H1 (cell line): ENCODE results near the gene VEPH1. TPM values are rescaled to one million over a fixed set of nuclear protein-coding genes. Genes with fewer than 3 reads are reported as not detected.

Source experiments
- CTCF ChIA-PET: fragments of 300-600 bp; sonication (Branson Sonifier 250); formaldehyde crosslinking; loops from one replicate; lab custom pipeline; 2021; ENCODE audit not compliant: partially characterized antibody; lab: Charles Lee
- POLR2A ChIA-PET: fragments of 300-600 bp; sonication (Branson Sonifier 250); formaldehyde crosslinking; loops from one replicate; lab custom pipeline; 2021; ENCODE audit warnings: inconsistent platforms; ENCODE audit not compliant: partially characterized antibody; lab: Charles Lee
- DNase-seq, 2 experiments: peaks; one replicate each; pipeline versions ENCODE4 v3.0.0 to v3.0.0-alpha.2; 2010 to 2022; ENCODE audit warnings: low spot score in 2 of 2, low read depth in 1 of 2, mixed read lengths in 1 of 2
- FAIRE-seq: peaks from 2 replicates; lab custom pipeline; 2011; peaks lifted over from hg19 to GRCh38; lab: Jason Lieb, UNC
- H2AFZ ChIP-seq: 2 replicates; pipeline ENCODE4 v1.8.1; 2012; ENCODE audit warnings: low read length, inconsistent platforms
- H2AK5ac ChIP-seq: 2 replicates; pipeline ENCODE4 v1.6.1; 2013; ENCODE audit warnings: low read depth, low read length
- H2BK120ac ChIP-seq: replicated peaks from 2 replicates; pipeline ENCODE3; 2013; ENCODE audit warnings: low read depth, low read length, inconsistent platforms
- H2BK12ac ChIP-seq: 2 replicates; pipeline ENCODE4 v1.6.1; 2013; ENCODE audit warnings: low read depth, low read length
- H2BK15ac ChIP-seq: 2 replicates; pipeline ENCODE4 v1.6.1; 2013; ENCODE audit warnings: low read length
- H2BK20ac ChIP-seq: 2 replicates; pipeline ENCODE4 v1.6.1; 2013; ENCODE audit warnings: low read length
- H2BK5ac ChIP-seq: 2 replicates; pipeline ENCODE4 v1.6.1; 2013; ENCODE audit warnings: low read depth, low read length
- H3K14ac ChIP-seq: 2 replicates; pipeline ENCODE4 v1.6.1; 2013; ENCODE audit warnings: inconsistent platforms; ENCODE audit not compliant: insufficient read length
- H3K18ac ChIP-seq: 2 replicates; pipeline ENCODE4 v1.6.1; 2013; ENCODE audit warnings: low read length; ENCODE audit errors: extremely low read depth
- H3K23ac ChIP-seq: 2 replicates; pipeline ENCODE4 v1.6.1; 2013; ENCODE audit warnings: inconsistent platforms; ENCODE audit not compliant: insufficient read length
- H3K23me2 ChIP-seq: 2 replicates; pipeline ENCODE4 v1.6.1; 2013; ENCODE audit warnings: low read depth, low read length
- H3K27ac ChIP-seq: 2 replicates; pipeline ENCODE4 v1.6.1; 2011; ENCODE audit warnings: low read depth, low read length, inconsistent platforms
- H3K27me3 ChIP-seq, 4 experiments: replicated peaks in 1 of 4; 1 replicate in 1 of 4; 2 replicates in 3 of 4; pipeline versions ENCODE4 v1.6.1 to v1.8.1; 2011 to 2013; ENCODE audit warnings: low read length in 3 of 4, mild to moderate bottlenecking in 3 of 4, inconsistent platforms in 2 of 4, mixed read lengths in 2 of 4, moderate library complexity in 1 of 4; ENCODE audit not compliant: control insufficient read depth in 3 of 4, insufficient read depth in 3 of 4; ENCODE audit errors: extremely low read depth in 1 of 4
- H3K36me3 ChIP-seq, 4 experiments: 2 replicates each; pipeline versions ENCODE4 v1.6.1 to v1.8.1; 2011 to 2013; ENCODE audit warnings: mild to moderate bottlenecking in 4 of 4, low read length in 3 of 4, moderate library complexity in 2 of 4, control low read depth in 1 of 4, inconsistent platforms in 1 of 4; ENCODE audit not compliant: insufficient read depth in 4 of 4, control insufficient read depth in 2 of 4
- H3K4ac ChIP-seq: replicated peaks from 2 replicates; pipeline ENCODE3; 2013; ENCODE audit warnings: low read length, low read depth, mixed read lengths, inconsistent platforms; ENCODE audit not compliant: insufficient read length
- H3K4me1 ChIP-seq, 4 experiments: replicated peaks in 1 of 4; 1 replicate in 1 of 4; 2 replicates in 3 of 4; pipeline versions ENCODE4 v1.6.1 to v1.8.1; 2011 to 2013; ENCODE audit warnings: low read length in 3 of 4, inconsistent platforms in 2 of 4, mixed read lengths in 1 of 4; ENCODE audit not compliant: insufficient read depth in 4 of 4, control insufficient read depth in 3 of 4
- H3K4me2 ChIP-seq, 2 experiments: 2 replicates each; pipeline versions ENCODE4 v1.6.1 to v1.8.1; 2011 to 2013; ENCODE audit warnings: low read depth in 2 of 2, low read length in 2 of 2, control low read depth in 1 of 2, inconsistent platforms in 1 of 2, mild to moderate bottlenecking in 1 of 2; ENCODE audit not compliant: insufficient read depth in 1 of 2
- H3K4me3 ChIP-seq, 4 experiments: fragments of 200-600, 300-600 bp in 1 of 4; sonication (generic), shearing (Covaris generic), sonication (Bioruptor Twin) in 1 of 4; 2 replicates each; pipeline versions ENCODE4 v1.5.1 to v1.8.1; 2011 to 2016; ENCODE audit warnings: low read length in 4 of 4, low read depth in 3 of 4, control low read depth in 2 of 4, inconsistent platforms in 2 of 4, mild to moderate bottlenecking in 2 of 4, mixed read lengths in 1 of 4, moderate library complexity in 1 of 4; ENCODE audit not compliant: insufficient read depth in 2 of 4; ENCODE audit errors: extremely low read depth in 1 of 4
- H3K56ac ChIP-seq: replicated peaks from 2 replicates; pipeline ENCODE3; 2013; ENCODE audit warnings: low read depth, mild to moderate bottlenecking, mixed read lengths, low read length, inconsistent platforms; ENCODE audit not compliant: insufficient read length
- H3K79me1 ChIP-seq: 2 replicates; pipeline ENCODE4 v1.6.1; 2013; ENCODE audit warnings: low read depth, low read length, control low read depth
- H3K79me2 ChIP-seq, 2 experiments: 2 replicates each; pipeline versions ENCODE4 v1.6.1 to v1.8.1; 2012 to 2013; ENCODE audit warnings: low read length in 2 of 2, mild to moderate bottlenecking in 2 of 2, inconsistent platforms in 1 of 2; ENCODE audit not compliant: insufficient read depth in 2 of 2, control insufficient read depth in 1 of 2
- H3K9ac ChIP-seq, 4 experiments: replicated peaks in 1 of 4; 1 replicate in 1 of 4; 2 replicates in 3 of 4; pipeline versions ENCODE4 v1.6.1 to v1.8.1; 2011 to 2013; ENCODE audit warnings: low read depth in 3 of 4, low read length in 3 of 4, control low read depth in 2 of 4, mild to moderate bottlenecking in 2 of 4, moderate library complexity in 2 of 4, inconsistent platforms in 1 of 4; ENCODE audit errors: extremely low read depth in 1 of 4
- H3K9me3 ChIP-seq, 2 experiments: 2 replicates each; pipeline versions ENCODE4 v1.6.1 to v1.8.1; 2012 to 2013; ENCODE audit warnings: mild to moderate bottlenecking in 2 of 2, moderate library complexity in 2 of 2, control low read depth in 1 of 2, inconsistent platforms in 1 of 2, low read depth in 1 of 2, low read length in 1 of 2, mixed read lengths in 1 of 2; ENCODE audit not compliant: insufficient read depth in 2 of 2
- H4K20me1 ChIP-seq, 2 experiments: replicated peaks in 1 of 2; 2 replicates each; pipeline versions ENCODE3 to v1.8.1; 2011 to 2013; ENCODE audit warnings: inconsistent platforms in 2 of 2, low read length in 2 of 2, mild to moderate bottlenecking in 1 of 2; ENCODE audit not compliant: insufficient read depth in 2 of 2, control insufficient read depth in 1 of 2
- H4K5ac ChIP-seq: 2 replicates; pipeline ENCODE4 v1.6.1; 2013; ENCODE audit warnings: low read length, low read depth, mixed read lengths, inconsistent platforms; ENCODE audit not compliant: insufficient read length
- H4K8ac ChIP-seq: 2 replicates; pipeline ENCODE4 v1.8.0; 2013; ENCODE audit warnings: mild to moderate bottlenecking, moderate library complexity, low read length, inconsistent platforms; ENCODE audit not compliant: insufficient read depth; ENCODE audit errors: extremely low read depth
- H4K91ac ChIP-seq: replicated peaks from 2 replicates; pipeline ENCODE3; 2013; ENCODE audit warnings: low read length, mixed read lengths, inconsistent platforms; ENCODE audit not compliant: insufficient read length
- ASH2L ChIP-seq: fragments of 200-600, 300-600 bp; sonication (generic); IDR thresholded peaks from one replicate; pipeline ENCODE4 v1.7.1; 2017; ENCODE audit warnings: low read length
- CBX8 ChIP-seq: fragments of 300-800, 300-1000 bp; sonication (generic); IDR thresholded peaks from 2 replicates; pipeline ENCODE4 v1.7.1; 2016; ENCODE audit warnings: low read depth, low read length, borderline replicate concordance
- CTCF ChIP-seq, 3 experiments: IDR thresholded peaks; 1 replicate in 2 of 3; 2 replicates in 1 of 3; pipeline versions ENCODE4 v1.5.1 to v1.6.1; 2011; ENCODE audit warnings: low read length in 3 of 3, mild to moderate bottlenecking in 3 of 3, inconsistent platforms in 2 of 3, low read depth in 1 of 3, moderate library complexity in 1 of 3; ENCODE audit not compliant: insufficient read depth in 1 of 3; ENCODE audit errors: control extremely low read depth in 1 of 3
- KDM4A ChIP-seq: IDR thresholded peaks from one replicate; pipeline ENCODE4 v1.7.1; 2012; ENCODE audit warnings: low read depth, mild to moderate bottlenecking, moderate library complexity, low read length, inconsistent platforms; ENCODE audit not compliant: severe bottlenecking
- KDM5A ChIP-seq: fragments of 200-600 bp; IDR thresholded peaks from 2 replicates; pipeline ENCODE4 v1.7.1; 2012; ENCODE audit warnings: mild to moderate bottlenecking, low read length, inconsistent platforms, mixed read lengths
- SP2 ChIP-seq: IDR thresholded peaks from 2 replicates; pipeline ENCODE4 v1.6.1; 2012; ENCODE audit warnings: mild to moderate bottlenecking, low read length, inconsistent platforms
- TEAD4 ChIP-seq: IDR thresholded peaks from 2 replicates; pipeline ENCODE4 v1.6.1; 2012; ENCODE audit warnings: low read depth, low read length, inconsistent platforms, mixed read lengths
- WGBS, 2 experiments: shearing (Covaris generic) in 1 of 2; methylation state at CpG; one replicate each; pipeline versions ENCODE4 v1.1.6 to v1.1.7; 2013 to 2015; ENCODE audit warnings: low lambda C conversion rate in 2 of 2, mixed read lengths in 2 of 2, inconsistent platforms in 1 of 2, low coverage in 1 of 2, missing lambda C conversion rate in 1 of 2; ENCODE audit not compliant: insufficient replicate concordance in 2 of 2, insufficient coverage in 1 of 2, insufficient read length in 1 of 2; ENCODE audit errors: extremely low coverage in 1 of 2, missing lambda C conversion rate in 1 of 2; 5-methylcytosine and 5-hydroxymethylcytosine counted together
- polyA plus RNA-seq, 7 experiments: library from polyadenylated mRNA; depleted of rRNA in 3 of 7; stranded (reverse) in 5 of 7; unstranded in 2 of 7; fragments of >200 nt in 5 of 7; fragments of 200-250 nt in 2 of 7; gene quantifications; 1 replicate in 5 of 7; 2 replicates in 1 of 7; 4 replicates in 1 of 7; pipeline versions ENCODE4 v1.2.1 to v1.2.3, GENCODE V29; 2011 to 2013; ENCODE audit warnings: missing spikeins in 2 of 7, mixed read lengths in 2 of 7
- total RNA-seq: library from RNA; stranded (reverse); fragmentation: NEBNext Ultra II Directional; extraction: Animal tissue kit (Norgen Biotek cat#: 25700); gene quantifications from 2 replicates; pipeline ENCODE4 v1.2.1, GENCODE V29; 2021
- TF ChIP-seq, protein P1 (sequence below): IDR thresholded peaks from 2 replicates; pipeline ENCODE4 v1.6.1; 2011; ENCODE audit warnings: low read depth, mild to moderate bottlenecking, low read length; ENCODE audit not compliant: insufficient read depth

Gene VEPH1
- total and polyA plus RNA-seq, 2 of the 8 experiments (the other 6 are each of a cell fraction or from before 2014, with no cell fraction given) = 12.0 to 18.3 TPM

DNA sequence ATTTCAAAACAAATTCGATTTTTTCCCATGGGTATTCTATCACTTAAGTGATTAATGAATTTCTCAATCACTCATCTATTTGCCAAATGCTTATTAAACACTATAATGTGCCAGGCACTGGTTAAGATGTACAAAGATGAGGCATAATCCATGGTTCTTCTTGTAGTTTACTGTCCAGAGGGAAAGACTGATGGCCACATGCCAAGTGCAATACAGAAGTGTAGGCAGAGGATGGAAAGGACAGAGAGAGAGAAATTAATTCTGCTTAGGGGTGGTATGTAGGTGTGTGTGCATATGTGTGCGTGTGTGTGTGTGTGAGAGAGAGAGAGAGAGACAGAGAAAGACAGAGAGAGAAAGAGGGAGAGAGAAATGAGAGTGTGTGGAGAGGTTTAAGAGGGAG lies 222.4 kb downstream of the VEPH1 start:
- H3K4me3 ChIP-seq = no peak overlapping the region
- no peaks in the 10 kb centered on the region for H3K79me1 ChIP-seq
- H3K4me1 ChIP-seq = 0 out of 7 replicates have a peak, but pooled peaks cover 0 to 3% (median 0%) of the 10 kb centered on the region in 4 experiments
- H3K18ac ChIP-seq = no peak overlapping the region
- no peaks in the 10 kb centered on the region; the same call in 1 of the 2 replicates for H3K23me2 ChIP-seq
- H2BK20ac ChIP-seq = no peak overlapping the region
- no peak overlapping the region for H3K14ac ChIP-seq
- H3K56ac ChIP-seq = no peak overlapping the region
- no peak overlapping the region for H4K8ac ChIP-seq
- no peak overlapping the region for H2AFZ ChIP-seq
- WGBS, 2 experiments = 88% methylated on average over 2 of the region's 2 CpGs; no CpG with 5 or more reads in 1 of the 2 experiments
- no peak overlapping the region for H3K9ac ChIP-seq
- no peak overlapping the region for H3K4me2 ChIP-seq
- no peak overlapping the region for H2BK12ac ChIP-seq
- TF ChIP-seq KDM4A = no peak
- TF ChIP-seq, protein P1, sequence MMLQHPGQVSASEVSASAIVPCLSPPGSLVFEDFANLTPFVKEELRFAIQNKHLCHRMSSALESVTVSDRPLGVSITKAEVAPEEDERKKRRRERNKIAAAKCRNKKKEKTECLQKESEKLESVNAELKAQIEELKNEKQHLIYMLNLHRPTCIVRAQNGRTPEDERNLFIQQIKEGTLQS = no peak
- TF ChIP-seq CTCF (IDR thresholded peaks at IDR 0.05; ENCODE audit: control extremely low read depth in 1 of 3, insufficient read depth in 1 of 3, low read depth in 1 of 3, low read length in 3 of 3) = no peak
- no peak for TF ChIP-seq CBX8
- TF ChIP-seq KDM5A = no peak
- no peak for TF ChIP-seq TEAD4
- no peak for TF ChIP-seq ASH2L
- no peak for TF ChIP-seq SP2
- no peaks in the 10 kb centered on the region for H3K36me3 ChIP-seq
- no peak overlapping the region for H3K27ac ChIP-seq
- POLR2A ChIA-PET = no interaction called here
- DNase-seq (no peak), FAIRE-seq (no peak)
- no peak overlapping the region for H4K5ac ChIP-seq
- no peak overlapping the region for H2BK120ac ChIP-seq
- H2AK5ac ChIP-seq = no peak overlapping the region
- H3K79me2 ChIP-seq = no peaks in the 10 kb centered on the region
- H4K20me1 ChIP-seq = no peaks in the 10 kb centered on the region
- H3K23ac ChIP-seq = no peak overlapping the region
- no peak overlapping the region for H2BK5ac ChIP-seq
- H3K27me3 ChIP-seq = no peaks in the 10 kb centered on the region; a peak in 1 of 7 replicates
- CTCF ChIA-PET = no interaction called here
- no peaks in the 10 kb centered on the region for H3K9me3 ChIP-seq
- H3K4ac ChIP-seq = no peak overlapping the region
- no peak overlapping the region for H4K91ac ChIP-seq
- no peak overlapping the region for H2BK15ac ChIP-seq
